Naive thymus-derived CD4-positive, alpha-beta T cell (primary cell): ENCODE data around the gene GID4. TPM values are rescaled to one million over a fixed set of nuclear protein-coding genes. Genes with fewer than 3 reads are reported as not detected.

Source experiments
- ATAC-seq: fragments of 150-1000 bp; cut with Tn5 transposase; 2 replicates; pipeline ENCODE4 v1.10.0; 2021; ENCODE audit warnings: mild to moderate bottlenecking, moderate library complexity
- CTCF ChIA-PET: fragments of 350-600 bp; sonication (Branson Sonifier 250); formaldehyde crosslinking; loops from one replicate; lab custom pipeline; 2021; ENCODE audit warnings: antibody characterized with exemption; lab: Charles Lee
- POLR2A ChIA-PET: fragments of 350-600 bp; sonication (Branson Sonifier 250); formaldehyde crosslinking; loops from one replicate; lab custom pipeline; 2021; ENCODE audit warnings: antibody characterized with exemption, inconsistent platforms; lab: Charles Lee
- DNase-seq, 9 donors: peaks; one replicate each; pipeline versions ENCODE4 v3.0.0 to v3.0.0-alpha.2; 2020 to 2022; ENCODE audit warnings: mixed read lengths in 1 of 9
- H3K27ac ChIP-seq: one replicate; pipeline ENCODE4 v1.7.0; 2013; ENCODE audit warnings: mild to moderate bottlenecking, low read depth, low read length, moderate library complexity
- H3K27me3 ChIP-seq, 2 donors: one replicate each; pipeline ENCODE4 v1.7.0; 2013; ENCODE audit warnings: low read length in 2 of 2, mild to moderate bottlenecking in 2 of 2, moderate library complexity in 2 of 2; ENCODE audit not compliant: control insufficient read depth in 2 of 2, insufficient read depth in 2 of 2
- H3K36me3 ChIP-seq, 3 experiments: 1 replicate in 2 of 3; 2 replicates in 1 of 3; pipeline ENCODE4 v1.7.0; 2013; ENCODE audit warnings: low read length in 3 of 3, mild to moderate bottlenecking in 3 of 3, moderate library complexity in 1 of 3; ENCODE audit not compliant: insufficient read depth in 3 of 3, control insufficient read depth in 2 of 3
- H3K4me1 ChIP-seq, 2 donors: one replicate each; pipeline ENCODE4 v1.7.0; 2013; ENCODE audit warnings: low read length in 2 of 2, mild to moderate bottlenecking in 2 of 2, moderate library complexity in 1 of 2; ENCODE audit not compliant: control insufficient read depth in 2 of 2, insufficient read depth in 2 of 2
- H3K4me3 ChIP-seq: 2 replicates; pipeline ENCODE4 v1.7.0; 2013; ENCODE audit warnings: mild to moderate bottlenecking, low read length
- H3K9me3 ChIP-seq, 3 experiments: 1 replicate in 2 of 3; 2 replicates in 1 of 3; pipeline ENCODE4 v1.7.0; 2013; ENCODE audit warnings: low read length in 3 of 3; ENCODE audit not compliant: control insufficient read depth in 2 of 3
- H3K27ac Mint-ChIP-seq, 9 donors: one replicate each; pipeline ENCODE4 v1.8.0; 2020 to 2022; ENCODE audit warnings: mixed read lengths in 9 of 9, mild to moderate bottlenecking in 8 of 9, moderate library complexity in 5 of 9, inconsistent platforms in 2 of 9
- H3K27me3 Mint-ChIP-seq, 5 donors: one replicate each; pipeline ENCODE4 v1.8.0; 2021 to 2022; ENCODE audit warnings: mixed read lengths in 5 of 5, mild to moderate bottlenecking in 1 of 5
- H3K36me3 Mint-ChIP-seq, 5 donors: one replicate each; pipeline ENCODE4 v1.8.0; 2020 to 2022; ENCODE audit warnings: mixed read lengths in 5 of 5, mild to moderate bottlenecking in 3 of 5, inconsistent platforms in 1 of 5
- H3K4me1 Mint-ChIP-seq, 7 donors: one replicate each; pipeline ENCODE4 v1.8.0; 2020 to 2022; ENCODE audit warnings: mixed read lengths in 7 of 7, mild to moderate bottlenecking in 3 of 7, inconsistent platforms in 1 of 7
- H3K4me3 Mint-ChIP-seq, 10 donors: one replicate each; pipeline ENCODE4 v1.8.0; 2020 to 2022; ENCODE audit warnings: mild to moderate bottlenecking in 10 of 10, mixed read lengths in 10 of 10, moderate library complexity in 6 of 10, inconsistent platforms in 2 of 10
- H3K9me3 Mint-ChIP-seq, 11 donors: one replicate each; pipeline ENCODE4 v1.8.0; 2020 to 2022; ENCODE audit warnings: mixed read lengths in 11 of 11, mild to moderate bottlenecking in 4 of 11, inconsistent platforms in 1 of 11, moderate library complexity in 1 of 11
- intact Hi-C, 2 donors: fragments of 100-400 bp; cut with micrococcal nuclease; formaldehyde crosslinking; loops; one replicate each; pipeline ENCODE4 v1.15.1; 2023
- polyA plus RNA-seq, 2 donors: library from polyadenylated mRNA; unstranded; fragments of 300-500 nt; fragmentation: Illumina TruSeq; gene quantifications; one replicate each; pipeline ENCODE4 v1.2.3, GENCODE V29; 2021
- total RNA-seq, 6 experiments: library from RNA in 5 of 6; stranded (reverse) in 5 of 6; gene quantifications; 1 replicate in 5 of 6; 2 replicates in 1 of 6; pipeline ENCODE4 v1.2.3 and lab custom pipeline; 2021 to 2026

The GID4 gene
- total and polyA plus RNA-seq, 7 experiments from 2014 or later = 5.9 to 11.4 (median 7.0) TPM

DNA sequence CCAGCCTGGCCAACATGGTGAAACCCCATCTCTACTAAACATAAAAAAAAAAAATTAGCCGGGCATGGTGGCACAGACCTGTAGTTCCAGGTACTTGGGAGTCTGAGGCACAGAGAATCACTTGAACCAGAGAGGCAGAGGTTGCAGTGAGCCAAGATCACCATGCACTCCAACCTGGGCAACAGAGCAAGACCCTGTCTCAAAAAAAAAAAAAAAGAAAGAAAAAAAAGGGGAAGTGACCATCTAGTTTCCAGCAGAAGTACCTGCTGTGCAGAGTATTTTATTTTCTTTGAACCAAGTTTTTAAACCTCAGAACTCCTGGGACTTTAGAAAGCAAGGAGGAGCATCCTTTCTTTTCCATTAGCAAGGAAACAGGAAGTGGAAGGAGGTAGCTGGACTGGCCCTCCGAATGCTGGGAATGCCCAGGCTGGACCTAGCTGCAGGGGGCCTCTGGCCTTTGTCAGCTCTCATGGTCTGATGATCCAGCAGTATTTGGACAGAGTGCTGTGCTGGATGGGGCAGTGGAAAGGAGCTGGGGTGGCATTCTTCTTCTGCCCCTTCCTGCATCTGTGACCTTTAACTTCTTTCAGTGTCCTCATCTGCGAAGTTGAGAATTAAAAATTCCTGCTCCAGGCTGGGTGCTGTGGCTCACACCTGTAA, 6.6 kb downstream of the GID4 start:
- no peaks in the 10 kb centered on the region for H3K9me3 Mint-ChIP-seq
- Histone ChIP-seq H3K27me3 (no peaks in the 10 kb centered on the region), H3K4me1 (peaks cover 1 to 7% of the 10 kb centered on the region in 2 donors), H3K27ac (no peak overlapping the region), H3K9me3 (no peaks in the 10 kb centered on the region), H3K36me3 (peaks cover 0 to 18% (median 0%) of the 10 kb centered on the region in 3 experiments), H3K4me3 (no peak overlapping the region)
- no peak overlapping the region for H3K27ac Mint-ChIP-seq
- CTCF ChIA-PET = no interaction called here
- intact Hi-C loops = no loop called here
- no peaks in the 10 kb centered on the region for H3K27me3 Mint-ChIP-seq
- H3K4me1 Mint-ChIP-seq = peaks cover 15 to 26% (median 23%) of the 10 kb centered on the region in 7 donors
- peaks cover 0 to 14% (median 5%) of the 10 kb centered on the region in 5 donors for H3K36me3 Mint-ChIP-seq
- H3K4me3 Mint-ChIP-seq = no peak overlapping the region
- POLR2A ChIA-PET = interaction anchor here (0.7 kb wide), 1 partner anchor 27 kb away, joined by 3 read pairs; no protein-coding TSS in a partner anchor
- no peak for ATAC-seq
- no peak for DNase-seq

DNA sequence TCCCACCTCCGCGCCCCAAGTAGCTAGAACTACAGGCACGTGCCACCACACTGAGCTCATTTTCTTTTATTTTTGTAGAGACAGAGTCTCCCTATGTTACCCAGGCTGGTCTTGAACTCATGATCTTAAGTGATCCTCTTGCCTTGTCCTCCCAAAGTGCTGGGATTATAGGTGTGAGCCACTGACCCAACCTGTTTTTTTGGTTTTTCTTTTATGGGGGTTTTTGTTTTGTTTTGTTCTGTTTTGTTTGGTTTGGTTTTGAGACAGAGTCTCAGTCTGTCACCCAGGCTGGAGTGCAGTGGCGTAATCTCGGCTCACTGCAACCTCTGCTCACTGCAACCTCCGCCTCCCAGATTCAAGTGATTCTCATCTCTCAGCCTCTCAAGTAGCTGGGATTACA, 16.4 kb downstream of the GID4 start:
- no peak overlapping the region for H3K4me3 ChIP-seq
- Mint-ChIP-seq H3K4me1 (no peaks in the 10 kb centered on the region), H3K36me3 (peaks cover 10 to 46% (median 22%) of the 10 kb centered on the region in 5 donors), H3K4me3 (no peak overlapping the region), H3K27me3 (no peaks in the 10 kb centered on the region), H3K27ac (no peak overlapping the region), H3K9me3 (no peaks in the 10 kb centered on the region)
- intact Hi-C loops = no loop called here
- ATAC-seq (no peak), DNase-seq (no peak)
- no peaks in the 10 kb centered on the region for H3K27me3 ChIP-seq
- no peaks in the 10 kb centered on the region for H3K4me1 ChIP-seq
- H3K27ac ChIP-seq = no peak overlapping the region
- ChIA-PET POLR2A (no interaction called here), CTCF (no interaction called here)
- H3K36me3 ChIP-seq = peaks cover 0 to 42% (median 10%) of the 10 kb centered on the region in 3 experiments
- no peaks in the 10 kb centered on the region for H3K9me3 ChIP-seq

DNA sequence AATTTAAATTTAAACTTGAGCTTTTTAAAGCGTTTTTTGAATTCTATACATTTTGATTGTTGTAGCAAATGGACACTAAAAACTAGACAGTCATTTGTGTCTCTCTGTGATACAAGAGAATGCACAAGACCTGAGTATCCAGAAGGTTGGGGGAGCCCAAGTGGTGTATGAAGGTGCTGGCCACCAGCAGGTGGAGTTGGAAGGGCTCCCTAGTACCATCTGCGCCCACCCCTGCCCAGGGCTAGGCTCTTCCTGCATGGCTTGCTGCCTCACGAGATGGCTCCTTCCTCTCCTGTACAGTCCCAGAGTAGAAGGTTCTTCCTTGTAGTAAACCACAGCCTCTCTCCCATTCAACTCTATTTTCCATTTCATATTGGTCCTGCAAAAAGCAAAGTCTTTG, 17.0 kb downstream of the GID4 start:
- no peaks in the 10 kb centered on the region for H3K27me3 ChIP-seq
- Mint-ChIP-seq H3K27me3 (no peaks in the 10 kb centered on the region), H3K4me1 (no peaks in the 10 kb centered on the region), H3K4me3 (no peak overlapping the region), H3K27ac (no peak overlapping the region), H3K36me3 (peaks cover 10 to 46% (median 22%) of the 10 kb centered on the region in 5 donors), H3K9me3 (no peaks in the 10 kb centered on the region)
- POLR2A ChIA-PET = no interaction called here
- DNase-seq = no peak
- ATAC-seq = no peak
- H3K27ac ChIP-seq = no peak overlapping the region
- H3K4me1 ChIP-seq = no peaks in the 10 kb centered on the region
- peaks cover 0 to 46% (median 11%) of the 10 kb centered on the region in 3 experiments for H3K36me3 ChIP-seq
- no peaks in the 10 kb centered on the region for H3K9me3 ChIP-seq
- CTCF ChIA-PET = no interaction called here
- no peak overlapping the region for H3K4me3 ChIP-seq
- intact Hi-C loops = no loop called here

DNA sequence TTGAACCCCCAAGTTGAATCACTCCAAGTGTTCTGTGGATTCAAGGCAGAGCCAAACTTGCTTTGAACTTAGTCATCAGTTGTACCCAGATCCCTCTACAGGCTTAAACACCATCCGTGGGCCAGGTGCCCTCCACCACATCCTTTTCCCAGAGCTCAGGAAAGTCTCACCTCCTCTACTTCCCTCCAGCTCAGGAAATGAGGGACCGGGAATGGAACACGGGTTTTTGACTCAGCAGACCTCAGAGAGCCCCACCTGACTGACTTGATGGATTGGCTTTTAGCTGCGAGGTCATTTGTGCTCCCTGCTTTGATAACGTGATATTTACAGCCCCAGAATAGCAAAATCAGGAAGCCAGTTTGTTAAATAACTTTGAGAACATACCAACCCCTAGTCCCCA, 20.1 kb downstream of the GID4 start:
- no peaks in the 10 kb centered on the region for H3K4me1 ChIP-seq
- peaks cover 0 to 57% (median 12%) of the 10 kb centered on the region in 3 experiments for H3K36me3 ChIP-seq
- Mint-ChIP-seq H3K9me3 (no peaks in the 10 kb centered on the region), H3K4me3 (no peak overlapping the region), H3K4me1 (no peaks in the 10 kb centered on the region), H3K36me3 (peaks cover 10 to 48% (median 22%) of the 10 kb centered on the region in 5 donors), H3K27ac (no peak overlapping the region), H3K27me3 (no peaks in the 10 kb centered on the region)
- intact Hi-C loops = no loop called here
- H3K27me3 ChIP-seq = no peaks in the 10 kb centered on the region
- H3K27ac ChIP-seq = no peak overlapping the region
- ChIA-PET CTCF (interaction anchor here (0.7 to 1.1 kb wide), 2 partner anchors 378 to 705 kb away, joined by 3 to 8 read pairs; partner anchors contain the start of gene RAI1), POLR2A (no interaction called here)
- no peak for DNase-seq
- H3K4me3 ChIP-seq = no peak overlapping the region
- ATAC-seq = no peak
- no peaks in the 10 kb centered on the region for H3K9me3 ChIP-seq

DNA sequence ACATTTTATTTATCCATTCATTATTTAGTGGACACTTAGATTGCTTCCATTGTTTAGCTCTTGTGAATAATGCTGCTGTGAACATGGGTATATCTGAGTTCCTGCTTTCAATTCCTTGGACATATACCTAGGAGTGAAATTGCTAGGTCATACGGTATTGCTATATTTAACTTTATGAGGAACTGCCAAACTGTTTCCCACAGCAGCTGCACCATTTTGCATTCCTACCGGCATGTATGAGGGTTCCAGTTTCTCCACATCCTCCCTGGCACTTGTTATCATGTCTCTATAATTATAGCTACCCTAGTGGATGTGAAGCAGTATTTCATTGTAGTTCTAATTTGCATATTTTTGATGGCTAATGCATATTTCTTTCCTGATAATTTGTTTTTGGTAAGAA, 24.8 kb downstream of the GID4 start:
- Mint-ChIP-seq H3K27ac (no peak overlapping the region), H3K9me3 (no peaks in the 10 kb centered on the region), H3K27me3 (no peaks in the 10 kb centered on the region), H3K4me3 (no peak overlapping the region), H3K36me3 (peaks cover 5 to 22% (median 9%) of the 10 kb centered on the region in 5 donors), H3K4me1 (no peaks in the 10 kb centered on the region)
- H3K27me3 ChIP-seq = no peaks in the 10 kb centered on the region
- H3K9me3 ChIP-seq = no peaks in the 10 kb centered on the region
- intact Hi-C loops = no loop called here
- no peak overlapping the region for H3K4me3 ChIP-seq
- H3K36me3 ChIP-seq = peaks cover 0 to 39% (median 3%) of the 10 kb centered on the region in 3 experiments
- no peaks in the 10 kb centered on the region for H3K4me1 ChIP-seq
- ChIA-PET POLR2A (no interaction called here), CTCF (no interaction called here)
- ATAC-seq (no peak), DNase-seq (no peak)
- no peak overlapping the region for H3K27ac ChIP-seq

DNA sequence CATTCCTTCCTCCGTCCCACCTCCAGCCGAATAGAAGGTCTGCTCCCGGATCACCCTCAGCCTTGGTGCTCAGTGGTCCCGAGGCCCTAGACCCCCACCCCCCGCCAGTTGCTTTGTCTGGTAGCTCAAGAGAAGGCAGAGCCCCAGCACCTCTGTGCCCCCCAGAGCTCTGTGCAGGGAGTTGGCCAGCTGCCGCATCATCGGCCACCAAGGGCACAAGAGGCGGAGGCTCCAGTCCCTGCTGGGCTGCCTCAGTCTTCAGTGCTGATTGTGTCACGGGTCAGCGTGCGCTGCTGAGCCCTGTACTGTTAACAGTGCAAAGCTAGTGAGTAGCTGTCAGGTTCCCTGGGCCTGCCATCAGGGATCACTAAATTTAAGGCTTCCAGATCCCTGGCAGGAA, 26.3 kb downstream of the GID4 start:
- H3K9me3 Mint-ChIP-seq = no peaks in the 10 kb centered on the region
- H3K27ac Mint-ChIP-seq = peak overlapping the region in 1 of 9 donors; percentile 46
- Histone ChIP-seq H3K36me3 (peaks cover 0 to 33% (median 3%) of the 10 kb centered on the region in 3 experiments), H3K9me3 (no peaks in the 10 kb centered on the region), H3K4me1 (no peaks in the 10 kb centered on the region), H3K27me3 (no peaks in the 10 kb centered on the region), H3K27ac (no peak overlapping the region), H3K4me3 (no peak overlapping the region)
- H3K4me1 Mint-ChIP-seq = no peaks in the 10 kb centered on the region
- H3K36me3 Mint-ChIP-seq = peaks cover 0 to 16% (median 4%) of the 10 kb centered on the region in 5 donors
- peaks cover 0 to 5% (median 0%) of the 10 kb centered on the region in 5 donors for H3K27me3 Mint-ChIP-seq
- no peak overlapping the region for H3K4me3 Mint-ChIP-seq
- intact Hi-C loops = no loop called here
- ChIA-PET CTCF (no interaction called here), POLR2A (no interaction called here)
- no peak for DNase-seq
- no peak for ATAC-seq

DNA sequence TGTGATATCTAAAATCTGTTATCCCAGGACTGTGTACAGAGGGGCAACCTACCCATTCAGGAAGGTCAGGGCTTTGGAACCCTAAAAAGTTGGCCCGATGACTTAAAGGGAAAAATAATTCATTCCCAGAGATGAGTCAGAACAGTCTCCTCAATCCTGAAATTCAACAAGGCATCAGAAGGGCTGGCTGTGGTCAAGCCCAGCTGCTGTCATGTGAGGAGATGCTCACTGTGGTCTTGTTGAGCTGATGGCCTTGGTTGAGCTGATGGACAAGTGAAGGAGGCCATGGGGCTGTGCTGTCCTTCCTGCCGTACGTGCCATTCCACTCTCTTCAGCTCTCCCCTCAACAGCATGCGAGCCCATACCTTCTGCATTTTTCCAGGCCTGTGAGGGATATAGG, 27.7 kb downstream of the GID4 start:
- CTCF ChIA-PET = no interaction called here
- Mint-ChIP-seq H3K9me3 (no peaks in the 10 kb centered on the region), H3K27me3 (peaks cover 0 to 11% (median 0%) of the 10 kb centered on the region in 5 donors), H3K27ac (no peak overlapping the region), H3K36me3 (peaks cover 0 to 16% (median 4%) of the 10 kb centered on the region in 5 donors), H3K4me3 (no peak overlapping the region), H3K4me1 (peaks cover 0 to 13% (median 6%) of the 10 kb centered on the region in 7 donors)
- intact Hi-C loops = no loop called here
- no peaks in the 10 kb centered on the region for H3K9me3 ChIP-seq
- H3K4me3 ChIP-seq = no peak overlapping the region
- ATAC-seq (no peak), DNase-seq (no peak)
- peaks cover 0 to 22% (median 0%) of the 10 kb centered on the region in 3 experiments for H3K36me3 ChIP-seq
- POLR2A ChIA-PET = no interaction called here
- H3K27ac ChIP-seq = no peak overlapping the region
- no peaks in the 10 kb centered on the region for H3K27me3 ChIP-seq
- H3K4me1 ChIP-seq = peaks cover 0 to 4% of the 10 kb centered on the region in 2 donors
